Nephron progenitor cell (in vitro differentiated cells): ENCODE measurements around the gene ZNF287.

Experiments
- DNase-seq: peaks from one replicate; pipeline ENCODE4 v3.0.0; 2021
- H3K27ac Mint-ChIP-seq: 2 replicates; pipeline ENCODE4 v1.8.0; 2021; ENCODE audit warnings: mild to moderate bottlenecking, moderate library complexity, mixed read lengths
- H3K27me3 Mint-ChIP-seq: 2 replicates; pipeline ENCODE4 v1.8.0; 2021; ENCODE audit warnings: mild to moderate bottlenecking, low read depth, mixed read lengths; ENCODE audit not compliant: poor library complexity
- H3K36me3 Mint-ChIP-seq: 2 replicates; pipeline ENCODE4 v1.8.0; 2021; ENCODE audit warnings: low read depth, mixed read lengths
- H3K4me1 Mint-ChIP-seq: 2 replicates; pipeline ENCODE4 v1.8.0; 2021; ENCODE audit warnings: mixed read lengths
- H3K4me3 Mint-ChIP-seq: 2 replicates; pipeline ENCODE4 v1.8.0; 2021; ENCODE audit warnings: mild to moderate bottlenecking, moderate library complexity, mixed read lengths
- H3K9me3 Mint-ChIP-seq: 2 replicates; pipeline ENCODE4 v1.8.0; 2021; ENCODE audit warnings: mild to moderate bottlenecking, moderate library complexity, mixed read lengths
- CTCF ChIP-seq: fragments of 200-600 bp; sonication (generic); IDR thresholded peaks from 2 replicates; pipeline ENCODE4 v1.5.0; 2021; ENCODE audit warnings: antibody characterized with exemption

ZNF287 gene

DNA sequence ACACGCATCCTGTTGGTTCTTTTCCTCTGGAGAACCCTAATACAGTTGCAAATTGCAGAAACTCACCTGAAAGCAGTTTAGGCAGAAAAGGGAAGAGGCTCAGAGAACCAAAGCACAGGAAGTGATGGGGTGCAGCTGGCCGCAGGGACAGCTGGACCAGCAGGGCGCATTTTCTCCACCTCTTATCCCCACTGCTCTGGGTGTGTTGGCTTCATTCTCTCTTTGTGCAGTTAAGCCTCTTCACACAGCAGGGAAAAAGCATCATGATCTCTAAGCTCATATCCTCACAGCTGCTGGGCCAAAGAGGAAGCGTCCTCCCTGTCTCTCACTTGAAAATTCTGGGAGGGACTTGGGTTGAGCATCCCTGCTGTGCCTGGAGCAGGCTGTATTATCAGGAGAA lies 57.0 kb downstream of the ZNF287 start:
- peaks cover 10% of the 10 kb centered on the region for H3K27me3 Mint-ChIP-seq
- no peak overlapping the region for H3K27ac Mint-ChIP-seq
- DNase-seq: no peak
- H3K36me3 Mint-ChIP-seq: no peaks in the 10 kb centered on the region
- H3K4me1 Mint-ChIP-seq: peaks cover 23% of the 10 kb centered on the region
- TF ChIP-seq CTCF: no peak
- no peak overlapping the region for H3K4me3 Mint-ChIP-seq
- H3K9me3 Mint-ChIP-seq: no peaks in the 10 kb centered on the region

DNA sequence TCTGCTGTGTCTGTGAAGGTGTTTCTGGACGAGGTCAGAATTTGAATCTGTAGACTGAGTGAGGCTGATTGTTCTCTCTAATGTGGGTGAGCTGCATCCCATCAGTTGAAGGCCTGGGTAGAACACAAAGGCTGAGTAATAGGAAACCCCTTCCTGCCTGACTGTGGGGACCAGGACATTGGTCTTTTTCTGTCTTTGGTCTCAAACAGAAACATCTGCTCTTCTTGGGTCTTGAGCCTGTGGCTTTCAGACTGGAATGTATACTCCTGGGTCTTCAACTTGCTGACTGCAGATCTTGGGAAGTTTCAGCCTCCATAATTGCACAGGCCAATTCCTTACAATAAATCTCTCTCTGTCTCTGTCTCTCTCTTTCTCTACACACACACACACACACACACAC lies 57.4 kb downstream of the ZNF287 start:
- Mint-ChIP-seq H3K4me3 (no peak overlapping the region), H3K27ac (no peak overlapping the region), H3K4me1 (peaks cover 19% of the 10 kb centered on the region), H3K9me3 (no peaks in the 10 kb centered on the region), H3K27me3 (peaks cover 14% of the 10 kb centered on the region), H3K36me3 (no peaks in the 10 kb centered on the region)
- no peak for DNase-seq
- no peak for TF ChIP-seq CTCF

GRCh38 chr17:16507918-16508533 lies 61.0 kb downstream of the ZNF287 start:
- no peaks in the 10 kb centered on the region for H3K36me3 Mint-ChIP-seq
- no peaks in the 10 kb centered on the region for H3K9me3 Mint-ChIP-seq
- no peak for TF ChIP-seq CTCF
- H3K4me3 Mint-ChIP-seq: no peak overlapping the region
- H3K27me3 Mint-ChIP-seq: peaks cover 19% of the 10 kb centered on the region
- no peak for DNase-seq
- H3K4me1 Mint-ChIP-seq: peaks cover 13% of the 10 kb centered on the region
- no peak overlapping the region for H3K27ac Mint-ChIP-seq

GRCh38 chr17:16506188-16506587 lies 62.8 kb downstream of the ZNF287 start:
- Mint-ChIP-seq H3K4me3 (no peak overlapping the region), H3K27ac (no peak overlapping the region)

DNA sequence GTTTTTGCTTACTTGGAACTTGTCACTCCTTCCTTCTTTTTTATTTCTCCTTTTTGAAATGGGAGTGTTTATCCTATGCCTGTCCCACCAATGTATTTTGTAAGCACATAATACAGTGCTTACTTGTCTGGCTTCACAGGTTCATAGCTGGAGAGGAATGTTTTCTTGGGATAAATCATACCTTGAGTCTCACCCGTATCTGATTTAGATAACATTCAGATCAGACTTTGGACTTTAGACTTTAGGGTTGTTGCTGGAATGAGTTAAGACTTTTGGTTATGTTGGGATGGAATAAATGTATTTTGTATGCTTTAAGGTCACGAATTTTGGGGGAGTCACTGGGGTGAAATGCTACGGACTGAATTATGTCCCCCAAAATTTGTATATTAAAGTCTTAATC lies 64.0 kb downstream of the ZNF287 start:
- Mint-ChIP-seq H3K27ac (no peak overlapping the region), H3K36me3 (no peaks in the 10 kb centered on the region), H3K9me3 (no peaks in the 10 kb centered on the region), H3K4me1 (peaks cover 6% of the 10 kb centered on the region), H3K4me3 (no peak overlapping the region), H3K27me3 (peaks cover 26% of the 10 kb centered on the region)
- TF ChIP-seq CTCF: no peak
- DNase-seq: no peak

More at GRCh38 chr17:16506188-16506587, 62.8 kb downstream of the ZNF287 start:
- H3K4me1 Mint-ChIP-seq: peaks cover 6% of the 10 kb centered on the region
- H3K36me3 Mint-ChIP-seq: no peaks in the 10 kb centered on the region
- peaks cover 25% of the 10 kb centered on the region for H3K27me3 Mint-ChIP-seq
- H3K9me3 Mint-ChIP-seq: no peaks in the 10 kb centered on the region
- no peak for TF ChIP-seq CTCF
- no peak for DNase-seq
